GM19452 (cell line): ENCODE data around the gene PRKCG.

Source experiments
- ATAC-seq: cut with Tn5 transposase; IDR thresholded peaks from one replicate; pipeline ENCODE4 v1.9.1; 2021; ENCODE audit not compliant: unreplicated experiment

PRKCG gene

GRCh38 chr19:53871454-53871853, 10.5 kb upstream of the PRKCG start:
- no peak for ATAC-seq

GRCh38 chr19:53872762-53873161, 9.2 kb upstream of the PRKCG start:
- no peak for ATAC-seq

- no peak for ATAC-seq
Measured at GRCh38 chr19:53873773-53874605, 8.0 kb upstream of the PRKCG start.

DNA sequence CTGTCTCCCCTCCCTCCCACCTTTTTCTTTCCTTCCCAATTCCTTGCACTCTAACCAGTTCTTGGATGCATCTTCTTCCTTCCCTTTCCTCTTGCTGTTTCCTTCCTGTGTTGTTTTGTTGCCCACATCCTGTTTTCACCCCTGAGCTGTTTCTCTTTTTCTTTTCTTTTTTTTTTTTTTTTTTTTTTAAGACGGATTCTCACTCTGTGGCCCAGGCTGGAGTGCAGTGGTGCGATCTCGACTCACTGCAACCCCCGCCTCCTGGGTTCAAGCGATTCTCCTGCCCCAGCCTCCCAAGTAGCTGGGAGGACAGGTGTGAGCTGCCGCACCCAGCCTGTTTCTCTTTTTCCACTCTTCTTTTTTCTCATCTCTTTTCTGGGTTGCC, 7.4 kb upstream of the PRKCG start:
- ATAC-seq: no peak

GRCh38 chr19:53875602-53876325, 6.2 kb upstream of the PRKCG start:
- ATAC-seq: no peak

GRCh38 chr19:53876651-53877224, 5.3 kb upstream of the PRKCG start:
- ATAC-seq: no peak

- ATAC-seq: no peak
Measured at GRCh38 chr19:53877361-53877766, 4.6 kb upstream of the PRKCG start.

- ATAC-seq: no peak
Measured at GRCh38 chr19:53878776-53879139, 3.2 kb upstream of the PRKCG start.

DNA sequence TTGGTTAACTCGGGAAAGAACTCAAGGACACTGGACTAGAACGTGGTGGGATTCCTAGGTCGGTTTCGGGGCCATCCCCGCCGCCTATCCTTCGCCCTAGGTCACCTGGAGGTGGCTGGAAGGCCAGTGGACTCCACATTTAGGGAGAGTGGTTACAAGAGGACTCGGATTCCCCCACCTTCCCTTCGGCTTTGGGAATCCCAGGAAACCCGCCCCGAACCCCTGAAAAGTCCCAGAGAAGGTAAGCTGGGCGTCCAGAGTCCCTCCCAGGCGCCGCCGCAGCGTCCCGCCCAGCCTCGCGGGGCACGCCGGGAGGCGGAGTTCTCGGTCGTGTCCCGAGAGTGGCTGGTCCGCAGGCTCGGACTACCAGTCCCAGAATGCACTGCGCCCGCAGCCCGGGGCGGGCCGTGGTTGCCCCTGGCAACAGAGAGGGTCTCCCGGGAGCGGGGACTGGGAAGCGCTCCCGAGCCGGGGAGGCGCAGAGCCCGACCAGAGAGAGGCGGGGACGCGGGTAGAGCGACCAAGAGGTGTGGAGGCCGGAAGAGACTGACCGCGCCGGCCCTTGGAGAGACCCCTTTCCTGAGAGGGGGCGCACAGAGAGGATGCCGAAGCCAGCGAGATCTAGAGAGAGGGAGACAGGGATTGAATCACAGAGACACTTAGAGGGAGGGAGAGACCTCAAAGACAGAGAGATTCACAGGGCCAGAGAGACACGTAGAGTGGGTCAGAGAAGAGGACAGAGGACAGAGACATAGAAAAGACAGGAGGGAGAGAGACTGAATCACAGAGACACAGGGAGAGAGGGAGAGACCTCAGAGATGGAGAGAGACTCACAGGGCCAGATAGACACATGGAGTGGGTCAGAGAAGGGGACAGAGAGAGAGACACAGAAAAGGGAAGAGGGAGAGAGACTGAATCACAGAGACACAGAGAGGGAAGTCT, 2.6 kb upstream of the PRKCG start:
- peak; percentile 91 for ATAC-seq

DNA sequence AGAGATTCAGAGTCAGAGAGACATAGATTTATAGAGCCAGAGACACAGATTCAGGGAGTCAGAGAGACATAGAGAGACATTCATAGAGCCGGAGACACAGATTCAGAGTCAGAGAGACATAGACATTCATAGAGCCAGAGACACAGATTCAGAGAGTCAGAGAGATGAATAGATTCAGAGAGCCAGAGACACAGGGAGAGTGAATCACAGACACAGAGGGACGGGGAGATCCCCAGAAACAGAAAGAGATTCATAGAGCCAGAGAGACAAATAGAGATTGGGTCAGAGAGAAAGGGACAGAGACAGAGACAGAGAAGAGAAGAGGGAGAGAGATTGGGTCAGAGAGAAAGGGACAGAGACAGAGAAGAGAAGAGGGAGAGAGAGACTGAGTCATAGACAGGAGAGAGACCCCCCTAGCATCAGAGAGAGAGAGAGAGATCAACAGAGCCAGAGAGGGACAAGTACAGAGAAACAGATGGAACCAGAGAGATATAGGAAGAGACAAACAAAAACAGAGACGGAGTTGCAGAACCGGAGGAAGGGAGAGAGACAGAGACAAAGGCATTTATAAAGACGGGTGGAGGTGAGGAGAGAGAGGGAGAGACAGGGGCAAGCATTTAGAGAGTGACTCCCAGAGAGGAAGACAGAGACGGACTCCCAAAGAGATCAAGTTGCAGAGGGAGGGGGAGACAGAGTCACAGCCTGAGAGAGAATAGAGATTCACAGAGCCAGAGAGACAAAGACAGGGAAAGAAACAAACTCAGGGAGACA, 1.1 kb upstream of the PRKCG start:
- no peak for ATAC-seq

- no peak for ATAC-seq
Measured at GRCh38 chr19:53882391-53883050, 524 bp downstream of the PRKCG start.

- ATAC-seq: no peak
Measured at GRCh38 chr19:53883231-53883661, 1.2 kb downstream of the PRKCG start.

GRCh38 chr19:53883741-53884140, 1.7 kb downstream of the PRKCG start:
- ATAC-seq: no peak

- ATAC-seq: no peak
Measured at GRCh38 chr19:53884256-53884655, 2.3 kb downstream of the PRKCG start.

DNA sequence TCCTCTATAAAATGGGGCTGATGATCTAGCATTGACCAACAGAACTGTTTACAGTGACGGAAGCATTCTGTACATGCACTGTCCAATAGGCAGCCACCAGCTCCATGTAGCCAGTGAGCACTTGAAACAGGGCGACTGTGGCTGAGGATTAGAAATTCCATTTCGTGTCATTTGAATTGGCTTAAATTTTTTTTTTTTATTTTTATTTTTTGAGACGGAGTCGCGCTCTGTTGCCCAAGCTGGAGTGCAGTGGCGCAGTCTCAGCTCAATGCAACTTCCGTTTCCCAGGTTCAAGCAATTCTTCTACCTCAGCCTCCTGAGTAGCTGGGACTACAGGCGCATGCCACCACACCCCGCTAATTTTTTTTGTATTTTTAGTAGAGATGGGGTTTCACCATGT, 3.0 kb downstream of the PRKCG start:
- no peak for ATAC-seq

DNA sequence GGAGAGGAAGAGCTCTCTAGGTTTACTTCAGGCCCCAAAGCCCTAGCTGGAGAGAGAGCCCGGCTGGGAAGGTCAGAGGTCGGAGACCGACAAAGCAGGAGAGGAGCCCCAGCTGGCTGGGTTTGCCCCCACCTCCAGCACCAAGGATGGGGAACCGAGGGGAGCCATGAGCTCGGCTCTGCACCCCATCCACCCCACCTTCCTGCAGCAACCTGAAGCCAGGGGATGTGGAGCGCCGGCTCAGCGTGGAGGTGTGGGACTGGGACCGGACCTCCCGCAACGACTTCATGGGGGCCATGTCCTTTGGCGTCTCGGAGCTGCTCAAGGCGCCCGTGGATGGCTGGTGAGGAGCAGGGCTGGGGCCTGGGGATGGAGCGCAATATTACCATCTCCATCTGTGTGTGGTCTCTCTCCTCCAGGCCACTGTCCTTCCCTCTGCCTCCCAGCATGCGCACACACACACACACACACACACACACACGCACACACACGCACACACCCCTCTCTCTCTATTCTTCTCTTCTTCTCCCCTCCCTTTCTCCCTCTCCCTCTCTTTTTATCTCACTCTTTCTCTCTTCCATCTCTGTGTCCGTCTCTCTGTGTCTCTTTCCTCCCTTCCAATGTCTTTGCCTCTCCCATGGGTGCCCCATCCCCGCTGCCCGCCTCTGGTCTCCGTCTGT, 10.4 kb downstream of the PRKCG start:
- no peak for ATAC-seq

DNA sequence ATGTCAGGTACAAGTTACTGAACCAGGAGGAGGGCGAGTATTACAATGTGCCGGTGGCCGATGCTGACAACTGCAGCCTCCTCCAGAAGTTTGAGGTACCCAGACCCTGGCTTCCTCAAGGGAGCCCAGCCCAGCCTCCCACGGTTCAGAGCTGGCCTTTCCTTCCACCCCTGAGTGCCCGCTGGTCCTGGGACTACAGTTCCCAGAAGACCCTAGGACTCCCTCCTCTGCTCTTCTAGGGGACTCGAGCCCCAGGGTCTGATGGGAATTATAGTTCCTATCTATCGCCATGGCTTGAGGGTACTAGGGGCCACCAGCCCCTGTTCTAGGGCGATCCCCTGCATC, 11.0 kb downstream of the PRKCG start:
- no peak for ATAC-seq

DNA sequence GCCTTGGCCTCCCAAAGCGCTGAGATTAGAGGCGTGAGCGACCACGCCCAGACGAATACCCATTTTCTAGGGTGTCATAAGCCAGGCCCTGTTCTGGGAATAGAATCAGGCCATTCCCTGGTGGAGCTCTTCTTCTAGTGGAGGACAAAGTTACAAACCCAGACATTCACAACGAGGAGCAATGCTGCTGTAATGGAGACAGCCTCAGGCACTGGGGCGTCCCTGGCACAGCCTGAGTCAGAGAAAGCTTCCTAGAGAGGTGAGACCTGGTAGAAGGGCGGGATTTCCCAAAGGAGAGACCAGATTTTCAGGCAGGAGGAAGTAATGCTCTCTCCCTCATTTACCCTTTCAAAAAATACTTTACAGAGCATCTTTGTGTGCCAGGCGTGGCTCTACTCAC, 12.7 kb downstream of the PRKCG start:
- ATAC-seq: no peak

- ATAC-seq: no peak
Measured at GRCh38 chr19:53896682-53897081, 14.7 kb downstream of the PRKCG start.
